A673 (cell line): ENCODE measurements around the gene MYCL. TPM values are rescaled to one million over a fixed set of nuclear protein-coding genes. Genes with fewer than 3 reads are reported as not detected.

Experiments used
- BruUV-seq: library from RNA; stranded (reverse); fragments of 400-500 nt; replicated peaks from 2 replicates; lab custom pipeline; 2021; lab: Mats Ljungman, UMichigan
- CTCF ChIA-PET: fragments of 300-600 bp; sonication (Branson Sonifier 250); formaldehyde crosslinking; loops from one replicate; lab custom pipeline; 2022; ENCODE audit warnings: antibody characterized with exemption; lab: Charles Lee
- POLR2A ChIA-PET: fragments of 300-600 bp; sonication (Branson Sonifier 250); formaldehyde crosslinking; loops from one replicate; lab custom pipeline; 2022; ENCODE audit warnings: antibody characterized with exemption; ENCODE audit not compliant: low non-redundant PET; lab: Charles Lee
- DNase-seq: peaks from one replicate; pipeline ENCODE4 v3.0.0-alpha.2; 2015; ENCODE audit warnings: low spot score
- H3K27ac ChIP-seq: fragments of 200-600 bp; sonication (generic); 2 replicates; pipeline ENCODE4 v1.5.1; 2016; ENCODE audit warnings: mixed run types, low read depth, mild to moderate bottlenecking, mixed read lengths, antibody characterized with exemption, low read length; ENCODE audit not compliant: poor library complexity, severe bottlenecking
- H3K27me3 ChIP-seq: fragments of 200-600 bp; sonication (generic); replicated peaks from 2 replicates; pipeline ENCODE4 v1.6.1; 2017; ENCODE audit warnings: mixed run types, low read depth, mild to moderate bottlenecking, mixed read lengths, antibody characterized with exemption, low read length; ENCODE audit not compliant: insufficient read depth, poor library complexity
- H3K36me3 ChIP-seq: fragments of 200-600 bp; sonication (generic); 2 replicates; pipeline ENCODE4 v1.6.1; 2016; ENCODE audit warnings: mixed run types, mild to moderate bottlenecking, mixed read lengths, antibody characterized with exemption, low read length; ENCODE audit not compliant: insufficient read depth, poor library complexity, severe bottlenecking
- H3K4me1 ChIP-seq: fragments of 200-600 bp; sonication (generic); 2 replicates; pipeline ENCODE4 v1.6.1; 2017; ENCODE audit warnings: mixed run types, mild to moderate bottlenecking, mixed read lengths, antibody characterized with exemption, low read length; ENCODE audit not compliant: insufficient read depth, poor library complexity, severe bottlenecking
- H3K4me3 ChIP-seq: fragments of 200-600 bp; sonication (generic); 2 replicates; pipeline ENCODE4 v1.5.1; 2016; ENCODE audit warnings: low read depth, mixed run types, mild to moderate bottlenecking, mixed read lengths, low read length; ENCODE audit not compliant: poor library complexity, severe bottlenecking
- H3K9me3 ChIP-seq: fragments of 200-600 bp; sonication (generic); 2 replicates; pipeline ENCODE4 v1.6.1; 2016; ENCODE audit warnings: mixed run types, low read depth, mild to moderate bottlenecking, mixed read lengths, antibody characterized with exemption, low read length; ENCODE audit not compliant: poor library complexity, severe bottlenecking
- EZH2 ChIP-seq: fragments of 200-600 bp; sonication (generic); IDR thresholded peaks from 2 replicates; pipeline ENCODE4 v1.6.1; 2017; ENCODE audit warnings: borderline replicate concordance, low read depth, mild to moderate bottlenecking, mixed read lengths, antibody characterized with exemption, low read length; ENCODE audit not compliant: poor library complexity, severe bottlenecking
- intact Hi-C: fragments of 100-400 bp; cut with micrococcal nuclease; formaldehyde crosslinking; loops from one replicate; pipeline ENCODE4 v1.10.0; 2022; ENCODE audit not compliant: unreplicated experiment
- total RNA-seq: library from RNA; stranded (reverse); gene quantifications from 2 replicates; pipeline ENCODE4 v1.2.3, GENCODE V29; 2021
- TF ChIP-seq, protein P1 (sequence below): fragments of 300-800, 200-600 bp; sonication (generic); conservative IDR thresholded peaks from 2 replicates; pipeline ENCODE4 v1.5.1; 2017; ENCODE audit warnings: low read depth, mild to moderate bottlenecking, antibody characterized with exemption, low read length, moderate library complexity, mixed read lengths

Gene MYCL
- total RNA-seq, 1 experiment from 2014 or later, result 0.58 TPM

DNA sequence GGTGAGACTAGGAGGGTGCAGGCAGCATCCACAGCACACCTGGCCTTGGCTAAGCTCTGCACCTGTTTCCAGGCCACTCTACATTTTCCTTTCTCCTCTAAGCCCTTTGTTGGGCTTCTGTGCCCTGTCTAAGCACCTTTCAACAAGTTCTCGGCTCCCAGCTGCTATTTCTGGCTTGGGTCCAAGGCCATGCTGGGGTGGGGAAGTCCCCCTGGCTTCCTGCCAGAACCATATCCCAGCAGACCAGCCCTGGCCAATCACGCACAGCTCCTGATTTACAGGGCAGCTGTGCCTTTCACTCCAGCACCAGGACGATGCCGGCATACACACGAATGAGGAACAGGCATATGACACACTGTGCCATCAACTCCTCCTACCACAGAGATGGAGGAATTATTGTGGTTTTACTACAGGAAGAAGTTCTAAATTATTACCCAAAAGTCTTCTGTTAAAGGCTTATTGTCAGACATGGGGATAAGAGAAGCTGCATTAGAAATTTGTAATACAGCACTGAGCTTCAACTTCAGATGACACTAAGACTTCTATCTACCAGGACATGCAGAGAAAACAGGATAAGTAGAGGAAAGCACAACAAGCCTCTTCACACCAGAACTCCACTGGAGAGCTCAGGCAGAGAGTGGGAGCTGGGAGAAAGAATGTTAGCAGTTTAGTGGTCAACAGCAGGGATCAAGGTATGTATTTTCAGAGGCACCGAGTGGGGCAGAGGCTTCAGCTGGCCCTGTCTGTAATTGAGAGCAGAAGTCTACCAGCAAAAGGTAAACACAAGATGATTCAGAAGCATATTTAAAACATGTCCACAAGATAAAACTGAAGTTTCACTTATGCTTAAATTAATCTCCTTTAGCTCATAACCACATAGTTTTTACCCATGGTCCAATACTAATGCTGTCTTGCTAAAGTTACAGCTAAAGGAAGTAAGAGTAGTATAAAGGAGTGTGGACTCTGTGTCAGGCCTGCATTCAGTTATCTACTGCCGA lies 55.8 kb downstream of the MYCL start:
- Histone ChIP-seq H3K36me3 (peaks cover 78% of the 10 kb centered on the region), H3K27me3 (no peaks in the 10 kb centered on the region), H3K4me1 (peaks cover 17% of the 10 kb centered on the region), H3K27ac (peak overlapping the region; percentile 68), H3K9me3 (no peaks in the 10 kb centered on the region), H3K4me3 (no peak overlapping the region)
- TF ChIP-seq, protein P1, sequence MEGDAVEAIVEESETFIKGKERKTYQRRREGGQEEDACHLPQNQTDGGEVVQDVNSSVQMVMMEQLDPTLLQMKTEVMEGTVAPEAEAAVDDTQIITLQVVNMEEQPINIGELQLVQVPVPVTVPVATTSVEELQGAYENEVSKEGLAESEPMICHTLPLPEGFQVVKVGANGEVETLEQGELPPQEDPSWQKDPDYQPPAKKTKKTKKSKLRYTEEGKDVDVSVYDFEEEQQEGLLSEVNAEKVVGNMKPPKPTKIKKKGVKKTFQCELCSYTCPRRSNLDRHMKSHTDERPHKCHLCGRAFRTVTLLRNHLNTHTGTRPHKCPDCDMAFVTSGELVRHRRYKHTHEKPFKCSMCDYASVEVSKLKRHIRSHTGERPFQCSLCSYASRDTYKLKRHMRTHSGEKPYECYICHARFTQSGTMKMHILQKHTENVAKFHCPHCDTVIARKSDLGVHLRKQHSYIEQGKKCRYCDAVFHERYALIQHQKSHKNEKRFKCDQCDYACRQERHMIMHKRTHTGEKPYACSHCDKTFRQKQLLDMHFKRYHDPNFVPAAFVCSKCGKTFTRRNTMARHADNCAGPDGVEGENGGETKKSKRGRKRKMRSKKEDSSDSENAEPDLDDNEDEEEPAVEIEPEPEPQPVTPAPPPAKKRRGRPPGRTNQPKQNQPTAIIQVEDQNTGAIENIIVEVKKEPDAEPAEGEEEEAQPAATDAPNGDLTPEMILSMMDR, result no peak
- no peak for TF ChIP-seq EZH2
- peak; percentile 92 for DNase-seq
- intact Hi-C loops, result no loop called here
- ChIA-PET CTCF (interaction anchor here (0.6 to 1.1 kb wide), 2 partner anchors 16 to 128 kb away, joined by 4 to 6 read pairs; no protein-coding TSS in a partner anchor), POLR2A (interaction anchor here (0.6 kb wide), 1 partner anchor 182 kb away, joined by 3 read pairs; no protein-coding TSS in a partner anchor)
- no TSS peak for BruUV-seq

Other genes with a start within 250 kb of the MYCL start
- gene NT5C1A, start 229.8 kb downstream of the MYCL start, total RNA-seq, result not detected in 2 replicates
- not detected in 2 replicates for gene HPCAL4, start 210.5 kb downstream of the MYCL start, total RNA-seq
- gene PPIE, start 163.0 kb downstream of the MYCL start, total RNA-seq, result 62.8 and 71.0 TPM in 2 replicates
- 0.20 TPM in 1 of 2 replicates, not detected in the other for gene OXCT2, start 130.6 kb downstream of the MYCL start, total RNA-seq
- gene BMP8B, start 113.1 kb downstream of the MYCL start, total RNA-seq, result 0.06 and 0.09 TPM in 2 replicates
- gene TRIT1, start 18.4 kb downstream of the MYCL start, total RNA-seq, result 39.8 and 41.2 TPM in 2 replicates
- 6.8 and 7.4 TPM in 2 replicates for gene MFSD2A, start 53.2 kb upstream of the MYCL start, total RNA-seq
- 266 and 285 TPM in 2 replicates for gene CAP1, start 138.8 kb upstream of the MYCL start, total RNA-seq
- 65.7 and 76.3 TPM in 2 replicates for gene PPT1, start 195.3 kb upstream of the MYCL start, total RNA-seq